ENCODE data around the gene CCDC6. TPM values are rescaled to one million over a fixed set of nuclear protein-coding genes. Genes with fewer than 3 reads are reported as not detected.

CCDC6 gene
- total RNA-seq, 4 donors from 2014 or later, result 78.5 to 101 (median 92.1) TPM

DNA sequence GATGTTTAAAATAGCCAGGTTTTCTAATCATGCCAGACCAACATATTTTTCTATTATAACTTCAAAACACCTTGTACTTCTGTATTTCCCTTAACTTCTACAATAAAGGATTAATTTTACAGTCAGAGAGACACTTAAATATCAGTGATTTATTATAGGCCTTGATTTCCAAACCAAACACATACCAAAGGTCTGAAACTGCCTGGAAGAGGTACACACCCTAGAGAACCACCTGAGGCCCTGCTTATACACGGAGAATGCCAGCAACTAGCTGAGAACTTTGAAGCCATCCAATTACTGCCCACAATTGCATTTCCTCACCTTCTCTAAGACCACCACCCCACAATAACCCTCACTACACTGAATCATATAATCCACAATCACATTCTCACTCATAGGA is 4.9 kb downstream of the CCDC6 start:
- H3K9me3 ChIP-seq, result no peaks in the 10 kb centered on the region
- TF ChIP-seq POLR2AphosphoS5 (IDR thresholded peaks at IDR 0.05), result no peak
- TF ChIP-seq, protein P1, sequence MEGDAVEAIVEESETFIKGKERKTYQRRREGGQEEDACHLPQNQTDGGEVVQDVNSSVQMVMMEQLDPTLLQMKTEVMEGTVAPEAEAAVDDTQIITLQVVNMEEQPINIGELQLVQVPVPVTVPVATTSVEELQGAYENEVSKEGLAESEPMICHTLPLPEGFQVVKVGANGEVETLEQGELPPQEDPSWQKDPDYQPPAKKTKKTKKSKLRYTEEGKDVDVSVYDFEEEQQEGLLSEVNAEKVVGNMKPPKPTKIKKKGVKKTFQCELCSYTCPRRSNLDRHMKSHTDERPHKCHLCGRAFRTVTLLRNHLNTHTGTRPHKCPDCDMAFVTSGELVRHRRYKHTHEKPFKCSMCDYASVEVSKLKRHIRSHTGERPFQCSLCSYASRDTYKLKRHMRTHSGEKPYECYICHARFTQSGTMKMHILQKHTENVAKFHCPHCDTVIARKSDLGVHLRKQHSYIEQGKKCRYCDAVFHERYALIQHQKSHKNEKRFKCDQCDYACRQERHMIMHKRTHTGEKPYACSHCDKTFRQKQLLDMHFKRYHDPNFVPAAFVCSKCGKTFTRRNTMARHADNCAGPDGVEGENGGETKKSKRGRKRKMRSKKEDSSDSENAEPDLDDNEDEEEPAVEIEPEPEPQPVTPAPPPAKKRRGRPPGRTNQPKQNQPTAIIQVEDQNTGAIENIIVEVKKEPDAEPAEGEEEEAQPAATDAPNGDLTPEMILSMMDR (IDR thresholded peaks at IDR 0.05), result no peak
- TF ChIP-seq EP300 (IDR thresholded peaks at IDR 0.05), result no peak
- no peak for TF ChIP-seq POLR2A (IDR thresholded peaks at IDR 0.05)
- H3K27me3 ChIP-seq, result no peaks in the 10 kb centered on the region
- 58% methylated on average over 1 of the region's 1 CpG for WGBS
- no peaks in the 10 kb centered on the region for H3K36me3 ChIP-seq
- H3K27ac ChIP-seq, result peak overlapping the region; percentile 64
- no peak overlapping the region for H3K4me3 ChIP-seq
- H3K4me1 ChIP-seq, result peaks cover 84% of the 10 kb centered on the region
- DNase-seq (ENCODE audit: low spot score in 2 of 2), result no peak

DNA sequence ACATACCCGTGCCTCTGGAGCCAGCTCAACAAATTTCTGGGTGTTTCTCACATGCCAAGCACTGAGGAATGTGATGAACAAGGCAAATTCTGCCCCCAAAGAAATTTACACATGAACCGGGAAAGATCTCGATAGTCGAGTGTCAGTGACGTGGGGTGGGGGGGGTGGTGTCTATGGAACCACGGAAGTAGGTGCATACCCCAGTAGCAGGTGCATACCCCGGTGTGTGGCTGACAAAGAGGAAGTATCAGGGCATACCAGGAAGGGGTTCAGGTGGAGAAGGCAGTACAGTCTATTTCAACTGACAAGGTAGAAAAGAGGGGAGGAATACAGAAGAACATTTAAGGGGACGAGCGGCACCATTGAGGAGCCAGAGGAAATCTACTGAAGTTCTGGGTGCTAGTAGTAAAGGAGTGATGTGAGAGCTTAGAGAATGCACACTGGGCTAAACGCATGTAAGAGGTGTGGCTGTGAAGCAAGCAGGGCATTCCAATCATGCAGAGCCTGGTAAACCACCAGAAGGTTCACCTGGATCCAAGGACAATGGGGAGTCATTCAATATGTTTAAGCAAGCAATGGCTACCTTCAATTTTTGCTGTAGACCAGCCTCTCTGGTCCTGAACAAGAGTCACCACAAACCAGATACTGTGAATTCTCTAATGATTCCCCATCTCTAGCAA is 6.2 kb downstream of the CCDC6 start:
- H3K36me3 ChIP-seq, result no peaks in the 10 kb centered on the region
- H3K27ac ChIP-seq, result peak overlapping the region; percentile 80
- 43% methylated on average over 10 of the region's 10 CpGs for WGBS
- no peak for TF ChIP-seq POLR2AphosphoS5 (IDR thresholded peaks at IDR 0.05)
- TF ChIP-seq POLR2A (IDR thresholded peaks at IDR 0.05), result no peak
- TF ChIP-seq, protein P1 (IDR thresholded peaks at IDR 0.05), result no peak
- TF ChIP-seq EP300 (IDR thresholded peaks at IDR 0.05), result no peak
- H3K9me3 ChIP-seq, result no peaks in the 10 kb centered on the region
- H3K4me1 ChIP-seq, result peaks cover 97% of the 10 kb centered on the region
- H3K4me3 ChIP-seq, result no peak overlapping the region
- no peak for DNase-seq (ENCODE audit: low spot score in 2 of 2)
- no peaks in the 10 kb centered on the region for H3K27me3 ChIP-seq

DNA sequence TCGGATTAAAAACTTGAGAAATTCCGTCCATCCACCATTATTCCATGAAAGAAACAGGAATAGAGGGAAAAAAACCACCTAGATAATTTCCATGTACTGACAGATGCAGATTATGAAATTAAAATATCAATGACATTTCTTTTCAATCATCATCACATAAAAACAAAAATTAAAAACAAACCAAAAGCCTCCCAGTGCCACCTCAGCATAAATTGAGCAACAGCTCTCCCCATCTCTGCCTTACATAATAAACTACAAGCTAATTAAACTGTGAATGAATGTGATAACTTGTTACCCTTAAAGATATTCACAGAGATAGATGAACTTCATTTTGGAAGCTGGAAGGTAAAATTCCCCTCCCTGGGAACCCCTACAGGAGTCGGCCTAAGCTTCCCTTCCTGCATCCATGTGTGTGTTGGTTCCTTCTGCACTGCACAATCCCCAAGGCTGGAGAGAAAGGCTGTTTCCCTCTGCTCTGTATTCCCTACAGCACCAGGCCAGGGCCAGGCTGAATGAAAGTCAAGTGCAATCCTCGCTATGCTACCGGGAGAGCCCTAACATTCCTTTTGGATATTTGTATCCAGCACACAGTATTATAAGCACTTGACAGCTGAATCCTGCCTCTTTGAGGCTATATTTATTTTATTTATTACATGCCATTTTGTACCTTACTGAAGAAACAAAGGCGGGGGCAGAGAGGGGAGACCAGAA is 8.1 kb downstream of the CCDC6 start:
- H3K4me3 ChIP-seq, result no peak overlapping the region
- WGBS, result 64% methylated on average over 6 of the region's 6 CpGs
- no peak for DNase-seq (ENCODE audit: low spot score in 2 of 2)
- peak overlapping the region; percentile 17 for H3K27ac ChIP-seq
- no peaks in the 10 kb centered on the region for H3K27me3 ChIP-seq
- no peaks in the 10 kb centered on the region for H3K36me3 ChIP-seq
- peaks cover 97% of the 10 kb centered on the region for H3K4me1 ChIP-seq
- TF ChIP-seq, protein P1 (IDR thresholded peaks at IDR 0.05), result no peak
- TF ChIP-seq POLR2A (IDR thresholded peaks at IDR 0.05) (no peak), POLR2AphosphoS5 (IDR thresholded peaks at IDR 0.05) (no peak), EP300 (IDR thresholded peaks at IDR 0.05) (no peak)
- no peaks in the 10 kb centered on the region for H3K9me3 ChIP-seq

DNA sequence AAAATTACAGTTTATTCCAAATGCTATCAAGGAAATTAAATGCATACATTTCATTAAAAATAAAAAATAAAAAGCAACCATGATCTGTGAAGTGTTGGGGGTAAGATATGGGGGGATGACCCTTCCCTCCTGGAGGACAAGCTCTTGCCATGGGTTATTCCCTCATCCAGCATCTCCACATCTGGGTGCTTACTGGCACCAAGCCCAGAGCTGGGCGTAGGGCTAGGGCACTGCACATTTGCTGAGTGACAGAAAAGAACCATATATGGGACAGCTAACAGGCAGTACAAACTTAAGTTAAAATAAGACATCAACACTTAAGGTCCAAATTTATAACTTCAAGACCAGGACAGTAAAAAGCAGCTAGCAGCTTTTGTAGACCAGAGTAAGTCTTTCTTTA is 10.2 kb downstream of the CCDC6 start:
- TF ChIP-seq EP300 (IDR thresholded peaks at IDR 0.05), result no peak
- no peak for TF ChIP-seq POLR2AphosphoS5 (IDR thresholded peaks at IDR 0.05)
- TF ChIP-seq POLR2A (IDR thresholded peaks at IDR 0.05), result no peak
- TF ChIP-seq, protein P1 (IDR thresholded peaks at IDR 0.05), result no peak
- Histone ChIP-seq H3K4me1 (peaks cover 94% of the 10 kb centered on the region), H3K4me3 (no peak overlapping the region), H3K27ac (no peak overlapping the region), H3K9me3 (no peaks in the 10 kb centered on the region), H3K27me3 (no peaks in the 10 kb centered on the region), H3K36me3 (no peaks in the 10 kb centered on the region)
- no peak for DNase-seq (ENCODE audit: low spot score in 2 of 2)
- 50% methylated on average over 1 of the region's 1 CpG for WGBS

GRCh38 chr10:59895629-59896116 is 10.7 kb downstream of the CCDC6 start:
- H3K36me3 ChIP-seq, result no peaks in the 10 kb centered on the region
- H3K9me3 ChIP-seq, result no peaks in the 10 kb centered on the region
- TF ChIP-seq POLR2AphosphoS5 (IDR thresholded peaks at IDR 0.05) (no peak), EP300 (IDR thresholded peaks at IDR 0.05) (no peak), POLR2A (IDR thresholded peaks at IDR 0.05) (no peak)
- TF ChIP-seq, protein P1 (IDR thresholded peaks at IDR 0.05), result no peak
- H3K4me3 ChIP-seq, result no peak overlapping the region
- H3K4me1 ChIP-seq, result peaks cover 93% of the 10 kb centered on the region
- no peaks in the 10 kb centered on the region for H3K27me3 ChIP-seq
- 43% methylated on average over 10 of the region's 10 CpGs for WGBS
- DNase-seq (ENCODE audit: low spot score in 2 of 2), result no peak
- no peak overlapping the region for H3K27ac ChIP-seq

All from suprapubic skin (tissue), 4 donors.